Endothelial cell of umbilical vein (primary cell): ENCODE results near the gene SMC1B. TPM values are rescaled to one million over a fixed set of nuclear protein-coding genes. Genes with fewer than 3 reads are reported as not detected.

ENCODE experiments used
- BruUV-seq: library from RNA; stranded (reverse); fragments of 400-500 nt; replicated peaks from 2 replicates; lab custom pipeline; 2021; lab: Mats Ljungman, UMichigan
- CTCF ChIA-PET: fragments of 300-600, 350-600 bp; sonication (Branson Sonifier 250); formaldehyde crosslinking; loops from one replicate; lab custom pipeline; 2021; ENCODE audit warnings: antibody characterized with exemption, inconsistent platforms; lab: Charles Lee
- POLR2A ChIA-PET: fragments of 300-600, 350-600 bp; sonication (Branson Sonifier 250); formaldehyde crosslinking; loops from one replicate; lab custom pipeline; 2021; ENCODE audit warnings: antibody characterized with exemption, inconsistent platforms; lab: Charles Lee
- DNase-seq: peaks from one replicate; pipeline ENCODE4 v3.0.0-alpha.2; 2011; ENCODE audit warnings: low read depth, low spot score
- FAIRE-seq: peaks from 2 replicates; lab custom pipeline; 2011; peaks lifted over from hg19 to GRCh38; lab: Jason Lieb, UNC
- H2AFZ ChIP-seq: 2 replicates; pipeline ENCODE4 v1.6.0; 2012; ENCODE audit warnings: low read depth, low read length, control low read depth, inconsistent platforms
- H3K27ac ChIP-seq: 2 replicates; pipeline ENCODE4 v1.5.1; 2011; ENCODE audit warnings: low read depth, mild to moderate bottlenecking, control low read depth, low read length, moderate library complexity; ENCODE audit not compliant: insufficient read depth
- H3K27me3 ChIP-seq, 2 experiments: 2 replicates each; pipeline versions ENCODE4 v1.6.0 to v1.6.1; 2011; ENCODE audit warnings: low read length in 2 of 2, mixed read lengths in 1 of 2; ENCODE audit not compliant: control insufficient read depth in 2 of 2, insufficient read depth in 2 of 2
- H3K36me3 ChIP-seq, 2 experiments: 2 replicates in 1 of 2; 3 replicates in 1 of 2; pipeline ENCODE4 v1.5.1; 2011; ENCODE audit warnings: low read length in 2 of 2, mild to moderate bottlenecking in 1 of 2, moderate library complexity in 1 of 2; ENCODE audit not compliant: control insufficient read depth in 2 of 2, insufficient read depth in 2 of 2; ENCODE audit errors: extremely low read depth in 1 of 2
- H3K4me1 ChIP-seq: 3 replicates; pipeline ENCODE4 v1.5.1; 2011; ENCODE audit warnings: mild to moderate bottlenecking, low read length; ENCODE audit not compliant: control insufficient read depth, insufficient read depth; ENCODE audit errors: extremely low read depth
- H3K4me2 ChIP-seq: 2 replicates; pipeline ENCODE4 v1.6.1; 2011; ENCODE audit warnings: low read length, control low read depth, mixed read lengths; ENCODE audit not compliant: insufficient read depth
- H3K4me3 ChIP-seq, 3 experiments: fragments of 200-600 bp in 1 of 3; sonication (generic), shearing (Covaris generic) in 1 of 3; replicated peaks in 1 of 3; 2 replicates each; pipeline ENCODE4 v1.5.1; 2011 to 2016; ENCODE audit warnings: control low read depth in 3 of 3, low read length in 3 of 3, mild to moderate bottlenecking in 2 of 3, inconsistent platforms in 1 of 3, low read depth in 1 of 3, moderate library complexity in 1 of 3; ENCODE audit not compliant: insufficient read depth in 1 of 3
- H3K79me2 ChIP-seq: 2 replicates; pipeline ENCODE4 v1.6.0; 2012; ENCODE audit warnings: low read length, inconsistent platforms; ENCODE audit not compliant: control insufficient read depth, insufficient read depth
- H3K9ac ChIP-seq: replicated peaks from 2 replicates; pipeline ENCODE3; 2011; ENCODE audit warnings: low read length, control low read depth; ENCODE audit not compliant: insufficient read depth; ENCODE audit errors: extremely low read depth
- H3K9me1 ChIP-seq: replicated peaks from 3 replicates; pipeline ENCODE4 v1.6.0; 2011; ENCODE audit warnings: mild to moderate bottlenecking, low read length; ENCODE audit not compliant: control insufficient read depth, insufficient read depth; ENCODE audit errors: extremely low read depth
- H3K9me3 ChIP-seq: replicated peaks from 2 replicates; pipeline ENCODE4 v1.5.1; 2012; ENCODE audit warnings: low read length, inconsistent platforms; ENCODE audit not compliant: control insufficient read depth, insufficient read depth
- H4K20me1 ChIP-seq: replicated peaks from 2 replicates; pipeline ENCODE3; 2011; ENCODE audit warnings: mild to moderate bottlenecking, low read length; ENCODE audit not compliant: control insufficient read depth, insufficient read depth; ENCODE audit errors: extremely low read depth
- EZH2 ChIP-seq: IDR thresholded peaks from 2 replicates; pipeline ENCODE4 v1.6.1; 2012; ENCODE audit warnings: borderline replicate concordance, low read depth, mild to moderate bottlenecking, moderate library complexity, low read length, inconsistent platforms; ENCODE audit not compliant: severe bottlenecking
- FOS ChIP-seq: IDR thresholded peaks from 2 replicates; pipeline ENCODE4 v1.6.1; 2011; ENCODE audit warnings: mild to moderate bottlenecking, low read length, moderate library complexity, borderline replicate concordance; ENCODE audit not compliant: insufficient read depth
- GATA2 ChIP-seq: IDR thresholded peaks from 2 replicates; pipeline ENCODE4 v1.7.0; 2011; ENCODE audit warnings: low read depth, mild to moderate bottlenecking, moderate library complexity, mixed read lengths, low read length; ENCODE audit not compliant: insufficient read length, insufficient read depth
- JUN ChIP-seq: IDR thresholded peaks from 2 replicates; pipeline ENCODE4 v1.6.1; 2011; ENCODE audit warnings: borderline replicate concordance, low read depth; ENCODE audit not compliant: insufficient read length, insufficient read depth
- POLR2A ChIP-seq: IDR thresholded peaks from 2 replicates; pipeline ENCODE4 v1.6.1; 2012; ENCODE audit warnings: low read depth, mild to moderate bottlenecking, control low read depth, low read length
- POLR2AphosphoS5 ChIP-seq: IDR thresholded peaks from 2 replicates; pipeline ENCODE4 v1.6.1; 2012; ENCODE audit warnings: low read depth, mild to moderate bottlenecking, control low read depth, low read length, moderate library complexity; ENCODE audit not compliant: insufficient read depth
- dilution Hi-C: fragments of 300-500 bp; cut with MboI; formaldehyde crosslinking; loops from one replicate; pipeline ENCODE4 v1.15.0; 2019; ENCODE audit warnings: low sequenced_read_pairs; ENCODE audit not compliant: extremely low pct_ligation_motif_present
- intact Hi-C: fragments of 100-400 bp; cut with micrococcal nuclease; formaldehyde crosslinking; loops from one replicate; pipeline ENCODE4 v1.10.0; 2022
- polyA plus RNA-seq, 4 experiments: library from polyadenylated mRNA; depleted of rRNA in 3 of 4; stranded (reverse) in 3 of 4; unstranded in 1 of 4; fragments of >200 nt; gene quantifications; 2 replicates each; pipeline versions ENCODE4 v1.2.1 to v1.2.3, GENCODE V29; 2011 to 2012; ENCODE audit warnings: missing spikeins in 1 of 4
- total RNA-seq: library from RNA; stranded (reverse); gene quantifications from 2 replicates; pipeline ENCODE4 v1.2.3, GENCODE V29; 2021
- TF ChIP-seq, protein P1 (sequence below): IDR thresholded peaks from 2 replicates; pipeline ENCODE4 v1.6.1; 2011; ENCODE audit not compliant: insufficient read depth, insufficient read length

Gene SMC1B
- total and polyA plus RNA-seq, 2 donors (not counting 3 experiments of a cell fraction or from before 2014, with no cell fraction given) = 0.07 TPM; not detected in 1

DNA sequence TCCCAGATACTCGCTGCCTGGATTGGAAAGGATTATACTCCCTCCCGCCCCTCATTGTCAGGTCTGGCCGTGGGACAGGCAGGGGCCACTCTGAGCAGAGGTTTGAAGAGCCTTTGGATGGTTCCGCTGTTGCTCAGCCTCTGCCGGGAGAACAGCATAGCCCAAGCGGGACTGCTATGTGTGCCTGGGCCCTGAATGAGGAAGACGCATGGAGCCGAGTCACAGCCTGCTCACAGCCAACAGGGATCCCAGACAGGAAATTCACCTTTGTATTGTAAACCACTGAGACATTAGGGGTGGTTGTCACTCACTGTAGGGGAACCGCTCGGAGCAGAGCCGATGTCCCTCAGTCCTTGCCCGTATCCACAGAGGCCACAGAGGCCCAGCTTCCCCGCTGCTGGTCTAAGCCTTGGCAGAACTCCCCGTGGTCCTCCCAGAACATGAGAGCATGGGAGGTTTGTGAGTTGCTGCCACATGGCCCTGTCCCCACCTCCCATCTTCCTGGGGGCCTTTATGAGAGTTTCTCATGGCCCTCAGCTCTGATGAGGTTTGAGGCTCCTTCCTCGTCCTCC lies 114.4 kb downstream of the SMC1B start:
- Histone ChIP-seq H3K27me3 (peaks cover 0 to 2% of the 10 kb centered on the region in 2 experiments), H3K4me2 (no peak overlapping the region), H3K4me1 (no peaks in the 10 kb centered on the region), H2AFZ (no peak overlapping the region), H3K9me3 (no peaks in the 10 kb centered on the region), H4K20me1 (no peaks in the 10 kb centered on the region), H3K36me3 (no peaks in the 10 kb centered on the region), H3K79me2 (no peaks in the 10 kb centered on the region), H3K9me1 (no peaks in the 10 kb centered on the region), H3K4me3 (no peak overlapping the region), H3K9ac (no peak overlapping the region), H3K27ac (no peak overlapping the region)
- TF ChIP-seq POLR2AphosphoS5 (no peak), FOS (no peak), GATA2 (no peak), EZH2 (no peak), POLR2A (no peak), JUN (no peak)
- TF ChIP-seq, protein P1, sequence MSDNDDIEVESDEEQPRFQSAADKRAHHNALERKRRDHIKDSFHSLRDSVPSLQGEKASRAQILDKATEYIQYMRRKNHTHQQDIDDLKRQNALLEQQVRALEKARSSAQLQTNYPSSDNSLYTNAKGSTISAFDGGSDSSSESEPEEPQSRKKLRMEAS = no peak
- dilution Hi-C loops = no loop called here
- POLR2A ChIA-PET = no interaction called here
- DNase-seq (no peak), FAIRE-seq (no peak)
- CTCF ChIA-PET = no interaction called here
- no TSS peak for BruUV-seq
- intact Hi-C loops = no loop called here
